Tibial nerve (tissue), 4 donors: ENCODE data around the gene POLK. TPM values are rescaled to one million over a fixed set of nuclear protein-coding genes. Genes with fewer than 3 reads are reported as not detected.

ENCODE experiments used
- DNase-seq, 2 donors: peaks; one replicate each; pipeline ENCODE4 v3.0.0-alpha.2; 2019; ENCODE audit warnings: low spot score in 2 of 2
- H3K27ac ChIP-seq, 4 donors: fragments of 200-600 bp; sonication (generic) in 3 of 4; one replicate each; pipeline ENCODE4 v1.5.1; 2017 to 2019; ENCODE audit warnings: mild to moderate bottlenecking in 1 of 4
- H3K27me3 ChIP-seq, 2 donors: fragments of 200-600 bp; sonication (generic) in 1 of 2; one replicate each; pipeline versions ENCODE4 v1.5.1 to v1.6.0; 2017 to 2019
- H3K36me3 ChIP-seq, 3 donors: fragments of 200-600 bp; sonication (generic); one replicate each; pipeline ENCODE4 v1.5.1; 2018 to 2019
- H3K4me1 ChIP-seq, 4 donors: fragments of 200-600 bp; sonication (generic) in 3 of 4; one replicate each; pipeline ENCODE4 v1.5.1; 2017 to 2019
- H3K4me3 ChIP-seq, 4 donors: fragments of 200-600 bp; sonication (generic) in 3 of 4; one replicate each; pipeline ENCODE4 v1.5.1; 2017 to 2019; ENCODE audit warnings: mild to moderate bottlenecking in 1 of 4, moderate library complexity in 1 of 4
- H3K9me3 ChIP-seq, 4 donors: fragments of 200-600 bp; sonication (generic) in 3 of 4; one replicate each; pipeline ENCODE4 v1.5.1; 2017 to 2019
- EP300 ChIP-seq, 2 donors: sonication (generic); formaldehyde crosslinking; IDR thresholded peaks; one replicate each; pipeline ENCODE4 v1.6.1; 2017; ENCODE audit warnings: antibody characterized with exemption in 2 of 2, mild to moderate bottlenecking in 1 of 2
- POLR2A ChIP-seq, 2 donors: fragments of 450-650 bp; IDR thresholded peaks; one replicate each; pipeline ENCODE4 v1.6.1; 2017; ENCODE audit warnings: antibody characterized with exemption in 2 of 2, mild to moderate bottlenecking in 2 of 2, moderate library complexity in 2 of 2
- WGBS, 2 donors: methylation state at CpG; one replicate each; pipeline ENCODE4 v1.1.5; 2018; 5-methylcytosine and 5-hydroxymethylcytosine counted together
- total RNA-seq, 4 donors: library from RNA; depleted of rRNA; stranded (reverse); fragments of >200 nt; gene quantifications; one replicate each; pipeline ENCODE4 v1.1.0, GENCODE V29; 2016
- TF ChIP-seq, protein P1 (sequence below), 5 experiments: fragments of 200-600 bp in 3 of 5; fragments of 450-650 bp in 2 of 5; sonication (generic) in 3 of 5; IDR thresholded peaks; one replicate each; pipeline ENCODE4 v1.5.1; 2016 to 2019; ENCODE audit warnings: antibody characterized with exemption in 5 of 5, mild to moderate bottlenecking in 3 of 5, moderate library complexity in 2 of 5

POLK gene
- total RNA-seq, 4 donors from 2014 or later, result 48.6 to 58.8 (median 56.2) TPM

DNA sequence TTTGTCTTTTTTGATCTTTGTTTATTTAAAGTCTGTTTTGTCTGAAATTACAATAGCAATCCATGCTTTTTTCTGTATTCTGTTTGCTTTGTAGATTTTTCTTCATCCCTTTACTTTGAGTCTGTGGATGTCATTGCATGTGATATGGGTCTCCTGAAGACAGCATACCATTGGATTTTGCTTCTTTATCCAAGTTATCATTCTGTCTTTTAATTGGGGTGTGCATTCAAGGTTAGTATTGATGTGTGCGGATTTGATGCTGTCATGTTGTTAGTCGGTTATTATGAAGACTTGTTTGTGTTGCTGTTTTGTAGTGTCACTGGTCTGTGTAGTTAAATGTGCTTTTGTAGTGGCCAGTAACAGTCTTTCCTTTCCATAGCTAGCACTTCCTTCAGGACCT, 23.0 kb downstream of the POLK start:
- H3K4me1 ChIP-seq, result peaks cover 0 to 25% (median 4%) of the 10 kb centered on the region in 4 donors
- H3K27ac ChIP-seq, result no peak overlapping the region
- DNase-seq, result no peak
- WGBS, 2 donors, result 92 to 98% methylated on average over 2 of the region's 2 CpGs
- TF ChIP-seq POLR2A (IDR thresholded peaks at IDR 0.05), result no peak
- TF ChIP-seq, protein P1, sequence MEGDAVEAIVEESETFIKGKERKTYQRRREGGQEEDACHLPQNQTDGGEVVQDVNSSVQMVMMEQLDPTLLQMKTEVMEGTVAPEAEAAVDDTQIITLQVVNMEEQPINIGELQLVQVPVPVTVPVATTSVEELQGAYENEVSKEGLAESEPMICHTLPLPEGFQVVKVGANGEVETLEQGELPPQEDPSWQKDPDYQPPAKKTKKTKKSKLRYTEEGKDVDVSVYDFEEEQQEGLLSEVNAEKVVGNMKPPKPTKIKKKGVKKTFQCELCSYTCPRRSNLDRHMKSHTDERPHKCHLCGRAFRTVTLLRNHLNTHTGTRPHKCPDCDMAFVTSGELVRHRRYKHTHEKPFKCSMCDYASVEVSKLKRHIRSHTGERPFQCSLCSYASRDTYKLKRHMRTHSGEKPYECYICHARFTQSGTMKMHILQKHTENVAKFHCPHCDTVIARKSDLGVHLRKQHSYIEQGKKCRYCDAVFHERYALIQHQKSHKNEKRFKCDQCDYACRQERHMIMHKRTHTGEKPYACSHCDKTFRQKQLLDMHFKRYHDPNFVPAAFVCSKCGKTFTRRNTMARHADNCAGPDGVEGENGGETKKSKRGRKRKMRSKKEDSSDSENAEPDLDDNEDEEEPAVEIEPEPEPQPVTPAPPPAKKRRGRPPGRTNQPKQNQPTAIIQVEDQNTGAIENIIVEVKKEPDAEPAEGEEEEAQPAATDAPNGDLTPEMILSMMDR (IDR thresholded peaks at IDR 0.05), result no peak
- no peak for TF ChIP-seq EP300 (IDR thresholded peaks at IDR 0.05)
- no peaks in the 10 kb centered on the region for H3K27me3 ChIP-seq
- no peak overlapping the region for H3K4me3 ChIP-seq
- H3K36me3 ChIP-seq, result peaks cover 0 to 31% (median 0%) of the 10 kb centered on the region in 3 donors
- peaks cover 0 to 26% (median 5%) of the 10 kb centered on the region in 4 donors for H3K9me3 ChIP-seq

DNA sequence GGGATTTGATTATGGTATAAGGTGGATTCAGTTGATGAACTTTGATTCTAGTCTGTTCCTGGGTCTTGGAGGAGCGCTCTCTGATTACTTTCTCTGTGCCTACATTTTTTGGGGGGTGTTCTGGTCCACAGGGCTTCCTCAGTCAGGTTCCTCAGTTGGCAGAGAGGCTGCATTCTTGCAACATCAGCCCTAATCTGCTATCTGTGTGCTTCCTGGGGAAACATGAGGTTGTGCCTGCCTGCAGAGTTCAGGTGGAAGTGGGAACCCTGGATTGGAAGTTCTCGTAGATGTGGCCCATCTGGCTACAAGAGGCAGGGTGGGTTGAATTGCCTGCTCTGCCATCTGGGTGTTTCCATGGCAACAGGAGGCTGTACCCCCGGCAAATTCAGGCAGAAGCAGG, 24.5 kb downstream of the POLK start:
- peaks cover 0 to 25% (median 4%) of the 10 kb centered on the region in 4 donors for H3K4me1 ChIP-seq
- H3K9me3 ChIP-seq, result peaks cover 0 to 26% (median 5%) of the 10 kb centered on the region in 4 donors
- TF ChIP-seq EP300 (IDR thresholded peaks at IDR 0.05) (no peak), POLR2A (IDR thresholded peaks at IDR 0.05) (no peak)
- TF ChIP-seq, protein P1 (IDR thresholded peaks at IDR 0.05), result no peak
- no peaks in the 10 kb centered on the region for H3K27me3 ChIP-seq
- H3K36me3 ChIP-seq, result peaks cover 0 to 42% (median 0%) of the 10 kb centered on the region in 3 donors
- no peak for DNase-seq
- 81 to 89% methylated on average over 2 to 3 of the region's 3 CpGs for WGBS, 2 donors
- H3K4me3 ChIP-seq, result no peak overlapping the region
- no peak overlapping the region for H3K27ac ChIP-seq

DNA sequence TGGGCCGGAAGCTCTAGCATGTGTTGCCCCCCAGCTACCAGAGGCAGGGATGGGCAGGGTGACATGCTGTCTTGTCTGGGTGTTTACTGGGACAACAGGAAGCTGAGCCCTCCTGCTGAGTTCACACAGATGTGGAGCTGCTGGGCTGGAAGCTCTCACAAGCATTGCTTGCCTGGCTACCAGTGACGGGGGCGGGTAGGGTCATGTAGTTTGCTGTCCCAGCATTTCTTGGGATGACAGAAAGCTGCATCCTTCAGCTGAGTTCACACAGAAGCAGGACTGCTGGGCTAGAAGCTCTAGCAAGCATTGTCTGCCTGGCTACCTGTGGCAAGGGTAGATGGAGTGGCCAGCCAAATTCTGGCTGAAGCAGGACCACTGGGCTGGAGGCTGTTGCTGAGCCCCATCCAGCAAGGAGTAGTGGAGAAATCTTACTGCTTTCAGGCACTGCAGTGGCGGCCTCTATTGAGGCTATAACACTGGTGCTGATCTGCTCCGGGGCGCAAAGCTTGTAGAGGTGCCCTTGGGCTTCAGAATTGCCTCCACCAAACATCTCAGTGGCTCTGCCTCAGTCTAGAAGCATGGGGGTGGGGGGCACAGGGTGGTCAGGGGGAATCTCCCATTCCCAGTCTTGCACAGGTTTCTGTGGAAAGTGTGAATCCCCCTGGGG, 25.1 kb downstream of the POLK start:
- Histone ChIP-seq H3K4me3 (no peak overlapping the region), H3K27ac (no peak overlapping the region), H3K4me1 (peaks cover 0 to 25% (median 4%) of the 10 kb centered on the region in 4 donors), H3K9me3 (peaks cover 0 to 26% (median 5%) of the 10 kb centered on the region in 4 donors), H3K27me3 (no peaks in the 10 kb centered on the region), H3K36me3 (peaks cover 0 to 42% (median 0%) of the 10 kb centered on the region in 3 donors)
- TF ChIP-seq, protein P1 (IDR thresholded peaks at IDR 0.05), result no peak
- 88 to 95% methylated on average over 5 to 6 of the region's 6 CpGs for WGBS, 2 donors
- no peak for DNase-seq

DNA sequence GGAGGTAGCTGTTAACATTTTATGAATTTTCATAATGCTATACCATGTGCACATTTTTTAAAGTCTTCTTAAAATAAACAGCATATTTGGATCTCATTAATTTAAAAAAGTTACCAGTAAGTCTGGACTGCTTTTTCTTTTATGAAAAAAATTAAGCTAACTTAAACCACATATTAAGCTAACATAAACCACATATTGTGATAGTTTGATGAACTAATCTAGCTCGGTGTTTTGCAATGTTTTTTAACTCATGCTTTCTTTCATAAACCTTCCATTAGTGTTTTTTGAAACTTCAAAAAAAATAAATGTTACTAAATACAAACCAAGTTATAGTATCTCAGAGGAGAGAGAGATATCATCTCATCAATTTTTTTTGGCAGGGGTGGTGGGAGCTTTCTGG, 26.5 kb downstream of the POLK start:
- WGBS, 2 donors, result 42 to 69% methylated on average over 1 of the region's 1 CpG
- H3K36me3 ChIP-seq, result peaks cover 0 to 37% (median 0%) of the 10 kb centered on the region in 3 donors
- H3K4me1 ChIP-seq, result peaks cover 0 to 25% (median 4%) of the 10 kb centered on the region in 4 donors
- no peak for DNase-seq
- no peak overlapping the region for H3K27ac ChIP-seq
- TF ChIP-seq EP300 (IDR thresholded peaks at IDR 0.05) (no peak), POLR2A (IDR thresholded peaks at IDR 0.05) (no peak)
- TF ChIP-seq, protein P1 (IDR thresholded peaks at IDR 0.05), result no peak
- peaks cover 0 to 25% (median 5%) of the 10 kb centered on the region in 4 donors for H3K9me3 ChIP-seq
- no peaks in the 10 kb centered on the region for H3K27me3 ChIP-seq
- no peak overlapping the region for H3K4me3 ChIP-seq

DNA sequence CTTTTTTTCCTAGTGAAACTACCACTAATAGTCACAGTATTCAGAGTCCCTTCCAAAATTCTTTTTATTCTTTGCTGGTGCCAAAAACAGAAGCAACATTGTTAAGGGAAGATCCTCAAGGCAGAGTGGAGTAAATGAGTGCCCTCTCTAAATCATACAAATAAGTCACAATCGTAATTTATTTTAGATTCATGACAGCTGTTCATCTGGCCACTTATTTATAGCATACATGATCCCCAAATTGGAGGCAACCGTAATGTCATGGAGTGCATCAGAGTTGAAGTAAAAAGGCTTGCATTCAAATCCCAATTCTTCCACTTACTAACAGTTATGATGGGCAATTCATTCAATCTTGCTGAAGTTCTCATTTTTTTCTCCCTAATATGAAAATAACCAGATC, 33.4 kb downstream of the POLK start:
- H3K27me3 ChIP-seq, result no peaks in the 10 kb centered on the region
- no peaks in the 10 kb centered on the region for H3K9me3 ChIP-seq
- H3K36me3 ChIP-seq, result peaks cover 0 to 28% (median 0%) of the 10 kb centered on the region in 3 donors
- H3K4me3 ChIP-seq, result no peak overlapping the region
- H3K27ac ChIP-seq, result no peak overlapping the region
- peaks cover 0 to 8% (median 0%) of the 10 kb centered on the region in 4 donors for H3K4me1 ChIP-seq
- no peak for TF ChIP-seq EP300 (IDR thresholded peaks at IDR 0.05)
- TF ChIP-seq, protein P1 (IDR thresholded peaks at IDR 0.05), result no peak
- TF ChIP-seq POLR2A (IDR thresholded peaks at IDR 0.05), result no peak
- DNase-seq, result no peak
- 48 to 50% methylated on average over 2 of the region's 2 CpGs for WGBS, 2 donors
